Transverse colon (tissue), 4 donors: ENCODE measurements around the gene TOMM40L.

Experiments
- CTCF ChIP-seq, 5 experiments: fragments of 200-600 bp in 3 of 5; fragments of 450-650 bp in 2 of 5; sonication (generic) in 3 of 5; IDR thresholded peaks; 1 replicate in 2 of 5; 2 replicates in 3 of 5; pipeline ENCODE4 v1.5.1; 2016 to 2017; ENCODE audit warnings: antibody characterized with exemption in 5 of 5, inconsistent platforms in 3 of 5, mild to moderate bottlenecking in 2 of 5, moderate library complexity in 1 of 5
- EP300 ChIP-seq: sonication (generic); formaldehyde crosslinking; IDR thresholded peaks from one replicate; pipeline ENCODE4 v1.6.1; 2017; ENCODE audit warnings: antibody characterized with exemption, low read depth
- POLR2A ChIP-seq: fragments of 450-650 bp; IDR thresholded peaks from one replicate; pipeline ENCODE4 v1.6.1; 2016; ENCODE audit warnings: antibody characterized with exemption, mild to moderate bottlenecking, moderate library complexity
- POLR2AphosphoS5 ChIP-seq, 3 donors: sonication (generic); formaldehyde crosslinking; IDR thresholded peaks; one replicate each; pipeline ENCODE4 v1.6.1; 2016; ENCODE audit warnings: antibody characterized with exemption in 3 of 3

GRCh38 chr1:161189036-161189435 lies 36.8 kb upstream of the TOMM40L start:
- TF ChIP-seq CTCF (IDR thresholded peaks at IDR 0.05) (no peak), POLR2AphosphoS5 (IDR thresholded peaks at IDR 0.05) (no peak), POLR2A (no peak), EP300 (no peak)
